C4-2B (cell line): ENCODE results near the gene C17orf50.

Experiments used
- H3K27ac ChIP-seq: fragments of 450-650 bp; 2 replicates; pipeline ENCODE4 v1.5.1; 2017
- CTCF ChIP-seq: fragments of 450-650 bp; conservative IDR thresholded peaks from 2 replicates; pipeline ENCODE4 v1.5.1; 2017; ENCODE audit warnings: mild to moderate bottlenecking
- ZFX ChIP-seq: fragments of 450-650 bp; IDR thresholded peaks from 2 replicates; pipeline ENCODE4 v1.6.1; 2017

Gene C17orf50

GRCh38 chr17:35717475-35717874 lies 43.2 kb upstream of the C17orf50 start:
- TF ChIP-seq CTCF (no peak), ZFX (no peak)
- H3K27ac ChIP-seq: no peak overlapping the region; the same call in 1 of the 2 replicates

- TF ChIP-seq ZFX: no peak
- no peak for TF ChIP-seq CTCF
- H3K27ac ChIP-seq: no peak overlapping the region
These were observed 37.0 kb upstream of the C17orf50 start for GRCh38 chr17:35723735-35724134.

- TF ChIP-seq ZFX (no peak), CTCF (no peak)
- no peak overlapping the region for H3K27ac ChIP-seq
These were observed 35.6 kb upstream of the C17orf50 start for GRCh38 chr17:35725058-35725457.

GRCh38 chr17:35725802-35726126 lies 34.9 kb upstream of the C17orf50 start:
- no peak overlapping the region for H3K27ac ChIP-seq
- TF ChIP-seq CTCF: no peak
- no peak for TF ChIP-seq ZFX

- TF ChIP-seq CTCF: no peak
- no peak for TF ChIP-seq ZFX
- H3K27ac ChIP-seq: no peak overlapping the region
These were observed 34.3 kb upstream of the C17orf50 start for GRCh38 chr17:35726127-35726952.

GRCh38 chr17:35726953-35727460 lies 33.7 kb upstream of the C17orf50 start:
- TF ChIP-seq CTCF (no peak), ZFX (no peak)

DNA sequence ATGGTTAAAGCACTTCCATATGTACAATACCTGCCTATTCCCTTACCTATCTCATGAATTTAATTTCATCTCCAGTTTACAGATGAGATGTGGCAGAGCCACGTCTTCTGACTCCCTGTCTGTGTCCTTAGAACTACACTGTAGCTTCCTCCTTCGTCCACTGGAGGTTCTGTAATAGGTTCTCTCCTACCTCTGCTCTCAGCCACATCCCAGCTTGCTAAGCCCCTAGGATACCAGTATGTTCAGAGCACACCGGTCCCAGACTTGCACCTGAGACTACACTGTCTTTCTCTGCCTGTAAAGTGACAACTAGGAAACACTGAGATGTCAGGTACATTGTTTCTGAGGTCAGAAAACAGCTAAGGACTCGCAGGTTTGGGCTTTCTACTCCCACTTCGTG lies 33.1 kb upstream of the C17orf50 start:
- TF ChIP-seq ZFX: no peak
- no peak for TF ChIP-seq CTCF
- H3K27ac ChIP-seq: no peak overlapping the region

More at GRCh38 chr17:35726953-35727460, 33.7 kb upstream of the C17orf50 start:
- no peak overlapping the region for H3K27ac ChIP-seq
